Measurements from ENCODE around the gene RARB.

DNA sequence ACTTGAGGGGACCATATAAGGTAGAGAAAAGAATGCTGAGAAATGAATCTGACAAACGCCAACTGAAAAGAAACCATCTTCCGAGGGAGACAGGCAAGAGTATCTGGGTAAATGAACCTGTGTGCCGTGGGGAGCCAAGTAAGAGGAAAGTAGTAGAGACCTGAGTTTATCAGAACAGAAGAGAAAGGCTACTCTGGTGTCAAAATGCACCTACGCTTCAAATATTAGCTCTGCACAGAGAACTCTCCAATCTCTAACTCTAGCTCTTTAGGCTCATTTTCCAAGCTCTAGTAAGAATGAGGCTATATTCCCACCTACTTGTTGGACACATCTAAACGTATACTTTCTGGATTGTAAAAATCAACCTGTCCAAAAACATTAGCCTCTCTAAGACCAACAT is 183.1 kb downstream of the RARB start:
- TF ChIP-seq, protein P1, sequence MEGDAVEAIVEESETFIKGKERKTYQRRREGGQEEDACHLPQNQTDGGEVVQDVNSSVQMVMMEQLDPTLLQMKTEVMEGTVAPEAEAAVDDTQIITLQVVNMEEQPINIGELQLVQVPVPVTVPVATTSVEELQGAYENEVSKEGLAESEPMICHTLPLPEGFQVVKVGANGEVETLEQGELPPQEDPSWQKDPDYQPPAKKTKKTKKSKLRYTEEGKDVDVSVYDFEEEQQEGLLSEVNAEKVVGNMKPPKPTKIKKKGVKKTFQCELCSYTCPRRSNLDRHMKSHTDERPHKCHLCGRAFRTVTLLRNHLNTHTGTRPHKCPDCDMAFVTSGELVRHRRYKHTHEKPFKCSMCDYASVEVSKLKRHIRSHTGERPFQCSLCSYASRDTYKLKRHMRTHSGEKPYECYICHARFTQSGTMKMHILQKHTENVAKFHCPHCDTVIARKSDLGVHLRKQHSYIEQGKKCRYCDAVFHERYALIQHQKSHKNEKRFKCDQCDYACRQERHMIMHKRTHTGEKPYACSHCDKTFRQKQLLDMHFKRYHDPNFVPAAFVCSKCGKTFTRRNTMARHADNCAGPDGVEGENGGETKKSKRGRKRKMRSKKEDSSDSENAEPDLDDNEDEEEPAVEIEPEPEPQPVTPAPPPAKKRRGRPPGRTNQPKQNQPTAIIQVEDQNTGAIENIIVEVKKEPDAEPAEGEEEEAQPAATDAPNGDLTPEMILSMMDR (optimal IDR thresholded peaks at IDR 0.05 in 1 of 3, IDR thresholded peaks at IDR 0.05 in 1 of 3, conservative IDR thresholded peaks at IDR 0.05 in 1 of 3; ENCODE audit: extremely low read depth in 1 of 3, insufficient read depth in 2 of 3, low read length in 3 of 3) = no peak
- no peak for TF ChIP-seq EZH2 (IDR thresholded peaks at IDR 0.05; ENCODE audit: low read length)
